ENCODE measurements around the gene OLFM2.

OLFM2 gene

DNA sequence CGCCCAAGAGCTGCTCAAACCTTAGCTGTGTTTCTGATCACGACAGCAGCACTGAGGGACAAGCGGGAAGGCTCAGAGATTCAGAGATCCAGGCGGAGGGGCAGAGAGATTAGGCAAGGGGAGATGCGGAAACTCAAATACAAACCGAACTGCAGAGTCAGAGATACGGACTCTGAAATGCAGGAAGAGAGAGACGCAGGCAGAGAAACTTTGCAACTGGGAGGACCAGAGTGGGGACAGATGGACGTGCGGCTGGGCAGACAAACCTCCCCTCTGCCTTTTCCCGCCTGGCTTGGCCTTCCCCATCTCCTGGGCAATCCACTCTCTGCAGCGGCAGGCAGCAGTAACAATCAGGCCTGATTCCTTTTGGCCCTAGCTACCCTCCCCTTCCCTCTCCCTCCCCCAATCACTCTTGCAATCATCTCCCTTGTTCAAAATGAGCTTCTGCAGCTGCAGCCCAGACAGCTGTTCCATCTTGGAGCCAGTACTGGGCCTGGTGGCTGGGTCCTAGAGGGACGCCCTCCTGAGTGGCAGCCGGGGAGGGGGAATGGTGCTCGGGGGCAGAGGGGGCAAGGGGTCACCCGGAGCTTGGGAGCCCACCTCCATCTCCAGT is 29.7 kb downstream of the OLFM2 start:
- no peak for DNase-seq

DNA sequence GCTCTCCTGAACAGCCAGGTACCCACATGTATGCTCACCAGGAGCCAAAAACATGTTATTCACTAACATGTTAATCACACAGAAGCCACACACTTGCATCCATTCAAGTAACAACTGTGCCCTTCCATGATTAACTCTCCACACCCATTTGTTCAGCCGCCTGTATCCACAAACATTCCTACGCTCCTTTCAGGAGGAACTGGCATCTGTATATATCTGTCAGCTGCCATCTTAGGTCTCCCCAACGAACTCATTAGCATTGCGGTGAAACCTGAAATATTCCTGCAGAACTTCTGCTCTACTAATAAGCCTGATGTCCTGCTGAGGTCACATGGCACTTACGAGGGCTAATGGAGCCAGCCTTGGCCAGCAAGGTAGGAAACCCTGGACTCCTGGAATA is 33.0 kb downstream of the OLFM2 start:
- no peak for DNase-seq

DNA sequence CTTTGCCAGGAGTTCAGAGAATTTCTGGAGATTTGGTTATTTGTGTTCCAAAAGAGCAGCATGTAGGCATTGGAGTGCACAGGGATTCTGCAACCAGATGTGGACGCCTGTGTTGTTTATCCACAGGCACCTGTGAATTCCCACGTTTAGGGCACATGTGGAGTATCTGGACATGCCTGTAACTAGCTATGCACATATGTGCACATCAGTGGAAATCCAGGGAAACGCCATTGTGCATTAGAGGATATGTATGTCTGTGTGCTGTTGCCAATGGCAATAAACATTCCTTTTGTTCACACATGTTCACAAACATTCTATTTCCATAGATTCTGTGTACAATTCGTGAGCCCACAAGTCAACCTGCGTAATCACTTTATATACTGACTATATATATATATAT is 34.7 kb downstream of the OLFM2 start:
- no peak for DNase-seq

DNA sequence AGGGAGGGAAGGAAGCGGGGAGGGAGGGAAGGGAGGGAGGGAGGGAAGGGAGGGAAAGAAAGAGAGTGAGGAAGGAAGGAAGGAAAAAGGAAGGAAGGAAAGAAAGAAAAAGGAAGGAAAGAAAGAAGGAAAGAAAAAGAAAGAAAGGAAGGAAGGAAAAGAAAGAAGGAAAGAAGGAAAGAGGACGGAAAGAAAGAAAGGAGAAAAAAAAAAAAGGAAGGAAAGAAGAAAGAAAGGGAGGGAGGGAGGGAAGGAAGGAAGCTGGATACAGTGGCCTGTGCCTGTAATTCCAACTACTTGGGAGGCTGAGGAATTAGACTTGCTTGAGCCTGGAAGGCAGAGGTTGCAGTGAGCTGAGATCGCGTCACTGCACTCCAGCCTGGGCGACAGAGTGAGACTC is 35.3 kb downstream of the OLFM2 start:
- DNase-seq, result no peak

DNA sequence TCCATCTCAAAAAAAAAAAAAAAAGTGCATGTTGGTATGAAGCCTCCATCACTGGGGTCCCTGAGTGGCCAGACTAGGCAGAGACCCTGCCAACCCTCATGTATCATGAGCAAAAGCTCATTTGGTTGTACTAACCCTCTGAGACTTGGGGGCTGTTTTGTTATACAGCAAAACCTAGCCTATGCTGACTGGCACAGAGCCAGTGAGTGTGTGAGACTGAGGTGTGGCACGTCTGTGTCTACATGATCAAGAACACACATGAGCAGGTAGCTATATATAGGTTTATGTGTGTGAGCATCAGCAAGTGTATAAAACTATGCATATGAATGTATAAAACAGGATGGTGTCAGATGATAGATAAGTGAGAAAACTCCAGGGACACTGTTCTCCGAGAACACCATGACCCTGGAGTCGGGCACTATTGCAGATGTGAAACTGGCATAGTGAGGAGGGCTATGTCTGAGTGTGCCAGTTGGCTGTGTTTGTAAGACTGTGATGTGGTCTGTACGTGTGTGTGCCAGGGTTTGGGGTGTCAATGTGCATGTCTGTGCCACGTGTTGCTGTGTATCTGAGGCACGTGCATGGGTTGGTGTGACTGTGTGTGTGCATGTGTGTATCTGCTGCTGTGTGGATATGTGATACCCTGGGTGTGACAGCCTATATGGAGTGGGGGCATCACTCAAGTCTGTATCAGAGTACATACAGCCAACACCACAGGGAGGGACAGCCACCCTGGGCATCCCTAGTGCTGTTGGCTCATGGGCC is 44.5 kb downstream of the OLFM2 start:
- no peak for DNase-seq

DNA sequence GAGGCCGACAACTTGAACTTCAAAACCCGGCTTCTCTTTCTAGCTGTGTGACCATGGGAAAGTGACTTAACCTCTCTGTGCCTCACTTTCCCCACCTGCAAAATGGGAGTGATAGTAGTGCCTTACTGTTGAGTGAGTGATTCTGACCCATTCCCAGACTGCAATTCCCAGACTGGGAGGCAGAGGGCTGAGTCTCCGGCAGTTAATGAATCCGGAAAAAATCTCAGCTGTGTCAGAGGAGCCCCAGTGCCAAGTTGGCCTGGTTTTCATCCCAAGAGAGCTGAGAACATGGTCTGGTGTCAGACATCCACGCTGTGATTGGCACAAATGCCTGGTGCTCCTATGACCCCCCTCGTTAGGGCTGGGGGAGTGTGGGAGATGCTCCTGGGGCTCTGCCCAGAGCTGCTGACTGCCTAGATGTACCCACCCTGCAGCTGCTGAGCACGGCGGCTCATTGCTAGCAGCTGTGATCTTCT is 51.2 kb downstream of the OLFM2 start:
- peak; percentile 55 for DNase-seq

DNA sequence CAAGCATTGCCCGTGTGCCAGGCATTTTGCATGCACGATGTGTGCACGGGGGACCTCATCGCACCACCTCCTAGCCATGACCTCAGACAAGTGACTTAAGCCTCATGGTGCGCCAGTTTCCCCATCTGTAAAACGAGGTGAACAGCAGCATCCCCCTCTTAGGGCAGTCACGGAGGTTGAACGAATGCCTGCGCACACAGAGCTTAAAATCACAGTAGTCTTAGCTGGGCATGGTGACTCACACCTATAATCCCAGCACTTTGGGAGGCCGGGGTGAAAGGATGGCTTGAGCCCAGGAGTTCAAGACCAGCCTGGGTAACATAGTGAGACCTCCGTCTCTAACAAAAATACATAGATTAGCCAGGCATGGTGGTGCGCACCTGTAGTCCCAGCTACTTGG is 52.6 kb downstream of the OLFM2 start:
- no peak for DNase-seq

DNA sequence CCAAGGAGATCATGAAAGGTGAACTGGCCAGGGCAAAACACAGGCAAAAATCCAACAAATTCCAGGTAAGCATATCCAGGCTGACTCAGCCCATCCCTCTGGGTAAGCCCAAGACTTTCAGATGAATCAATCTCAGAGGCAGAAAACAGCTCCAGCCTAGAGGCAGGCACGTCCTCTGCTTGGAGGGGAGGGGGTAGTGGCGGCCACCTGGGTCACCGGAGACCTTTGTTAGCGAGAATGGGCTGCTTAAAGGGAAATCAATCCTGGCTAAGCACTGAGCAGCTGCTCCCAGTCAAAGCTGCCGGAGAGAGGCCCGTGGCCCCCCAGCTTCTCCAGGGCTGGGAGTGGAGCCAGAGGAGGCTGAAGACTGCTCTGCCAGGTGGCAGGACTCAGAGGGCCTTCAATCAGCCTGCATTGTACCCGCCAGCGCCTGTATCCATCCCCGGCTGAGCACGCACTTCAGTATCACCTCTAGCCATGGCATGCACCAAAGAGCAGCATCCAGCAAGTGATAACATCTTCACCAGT is 53.0 kb downstream of the OLFM2 start:
- DNase-seq, result no peak

DNA sequence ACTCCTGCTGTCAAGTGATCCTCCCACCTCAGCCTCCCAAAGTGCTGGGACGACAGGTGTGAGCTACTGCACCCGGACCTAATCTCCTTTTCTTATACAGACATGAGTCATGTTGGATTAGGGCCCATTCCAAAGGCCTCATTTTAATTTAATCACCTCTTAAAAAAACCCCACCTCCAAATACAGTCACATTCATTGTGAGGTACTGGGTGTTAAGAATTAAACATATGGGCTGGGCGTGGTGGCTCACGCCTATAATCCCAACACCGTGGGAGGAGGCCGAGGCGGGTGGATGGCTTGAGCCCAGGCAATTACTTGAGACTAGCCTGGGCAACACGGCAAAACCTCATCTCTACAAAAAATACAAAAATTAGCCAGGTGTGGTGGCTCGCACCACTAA is 54.6 kb downstream of the OLFM2 start:
- no peak for DNase-seq

DNA sequence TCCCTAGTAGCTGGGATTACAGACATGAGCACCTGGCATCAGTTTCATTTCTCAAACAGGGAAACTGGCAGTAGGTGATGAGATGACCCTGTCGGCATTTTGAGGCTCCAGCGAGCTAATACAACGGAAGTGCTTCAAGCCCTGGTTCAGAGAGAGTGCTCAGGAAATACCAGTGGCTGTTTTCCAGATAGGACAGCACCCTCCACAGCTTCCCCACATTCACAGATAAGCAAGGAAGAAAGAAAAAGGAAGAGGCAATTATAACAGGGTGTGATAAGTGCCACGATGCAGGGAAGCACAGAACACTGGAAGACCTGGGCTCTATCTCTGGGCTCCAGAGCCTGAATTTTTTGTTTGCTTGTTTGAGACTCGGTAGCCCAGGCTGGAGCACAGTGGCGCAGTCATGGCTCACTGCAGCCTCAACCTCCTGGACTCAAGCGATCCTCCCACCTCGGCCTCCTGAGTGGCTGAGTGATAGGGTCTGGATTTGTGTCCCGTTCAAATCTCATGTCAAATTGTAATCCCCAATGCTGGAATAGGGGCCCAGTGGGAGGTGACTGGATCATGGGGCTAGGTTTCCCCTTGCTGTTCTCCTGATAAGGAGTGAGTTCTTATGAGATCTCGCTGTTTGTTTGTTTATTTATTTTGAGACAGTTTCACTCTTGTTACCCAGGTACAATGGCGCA is 57.7 kb downstream of the OLFM2 start:
- DNase-seq, result peak; percentile 64

DNA sequence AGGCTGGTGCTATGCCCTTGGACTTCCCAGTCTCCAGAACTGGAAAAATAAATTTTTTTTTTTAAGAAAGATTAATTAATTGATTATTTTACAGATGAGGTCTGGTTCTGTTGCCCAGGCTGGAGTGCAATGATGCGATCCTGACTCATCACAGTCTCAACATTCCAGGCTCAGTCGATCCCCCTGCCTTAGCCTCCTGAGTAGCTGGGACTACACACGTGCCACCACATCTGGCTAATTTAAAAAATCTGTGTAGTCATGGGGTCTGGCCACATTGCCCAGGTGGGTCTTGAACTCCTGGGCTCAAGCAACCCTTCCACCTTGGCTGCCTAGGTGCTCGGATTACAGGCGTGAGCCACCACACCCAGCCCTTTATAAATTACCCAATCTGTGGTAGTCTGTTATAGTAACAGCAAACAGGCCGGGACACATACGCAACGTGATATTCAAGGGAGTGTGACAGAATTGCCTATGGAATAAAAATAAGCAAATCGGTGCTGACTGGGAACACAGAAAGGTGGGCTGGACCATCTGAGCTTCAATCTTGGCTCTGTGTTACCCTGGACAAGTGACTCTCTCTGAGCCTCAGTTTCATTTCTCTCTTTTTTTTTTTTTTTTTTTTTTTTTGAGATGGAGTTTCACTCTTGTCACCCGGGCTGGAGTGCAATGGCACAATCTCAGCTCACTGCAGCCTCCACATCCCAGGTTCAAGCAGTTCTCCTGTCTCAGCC is 58.4 kb downstream of the OLFM2 start:
- DNase-seq, result peak; percentile 84

DNA sequence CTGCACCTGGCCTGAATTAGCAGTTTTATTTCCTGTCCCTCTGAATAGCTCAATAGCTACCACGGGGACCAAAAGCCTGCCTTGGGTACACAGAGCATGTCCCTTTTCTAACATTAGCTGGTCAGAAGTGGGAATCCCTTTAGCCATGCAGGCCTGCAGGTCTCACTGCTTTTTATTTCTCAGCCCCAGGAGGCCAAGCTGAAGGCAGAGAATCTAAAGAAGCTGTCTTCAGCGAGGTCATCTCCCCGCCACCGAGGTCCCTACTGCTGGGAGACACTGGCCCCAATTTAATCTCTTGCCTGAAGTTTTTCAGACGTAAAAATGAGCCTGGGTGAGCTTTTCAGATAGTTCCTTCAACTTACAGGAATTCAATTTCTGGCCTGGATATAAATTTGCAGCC is 60.5 kb downstream of the OLFM2 start:
- no peak for DNase-seq

DNA sequence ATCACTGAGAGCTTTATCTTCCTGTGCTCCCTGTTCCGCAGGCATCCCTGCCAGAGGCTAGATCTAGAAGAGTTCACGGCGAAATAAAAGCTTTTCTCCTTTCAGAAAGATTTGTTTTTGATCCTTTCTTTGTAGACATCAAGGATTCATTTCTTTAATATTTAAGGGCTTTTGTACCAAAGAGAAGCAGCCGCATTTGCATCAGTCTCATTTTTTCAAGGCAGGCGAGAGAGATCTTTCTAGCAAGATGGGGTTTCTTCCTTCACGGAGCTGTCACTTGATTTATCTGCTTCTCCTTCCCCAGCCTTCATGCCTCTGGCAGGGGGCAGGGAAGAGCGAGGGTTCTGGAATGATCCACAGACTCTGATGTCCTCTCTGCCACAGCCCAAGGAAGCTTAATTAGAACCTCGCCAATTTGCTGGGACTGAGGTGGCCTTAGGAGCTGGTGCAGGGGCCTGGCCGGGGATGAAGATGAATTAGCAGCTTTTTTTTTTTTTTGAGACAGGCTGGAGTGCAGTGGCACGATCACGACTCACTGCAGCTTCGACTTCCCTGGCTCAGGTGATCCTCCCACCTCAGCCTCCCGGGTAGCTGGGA is 61.2 kb downstream of the OLFM2 start:
- DNase-seq, result no peak

DNA sequence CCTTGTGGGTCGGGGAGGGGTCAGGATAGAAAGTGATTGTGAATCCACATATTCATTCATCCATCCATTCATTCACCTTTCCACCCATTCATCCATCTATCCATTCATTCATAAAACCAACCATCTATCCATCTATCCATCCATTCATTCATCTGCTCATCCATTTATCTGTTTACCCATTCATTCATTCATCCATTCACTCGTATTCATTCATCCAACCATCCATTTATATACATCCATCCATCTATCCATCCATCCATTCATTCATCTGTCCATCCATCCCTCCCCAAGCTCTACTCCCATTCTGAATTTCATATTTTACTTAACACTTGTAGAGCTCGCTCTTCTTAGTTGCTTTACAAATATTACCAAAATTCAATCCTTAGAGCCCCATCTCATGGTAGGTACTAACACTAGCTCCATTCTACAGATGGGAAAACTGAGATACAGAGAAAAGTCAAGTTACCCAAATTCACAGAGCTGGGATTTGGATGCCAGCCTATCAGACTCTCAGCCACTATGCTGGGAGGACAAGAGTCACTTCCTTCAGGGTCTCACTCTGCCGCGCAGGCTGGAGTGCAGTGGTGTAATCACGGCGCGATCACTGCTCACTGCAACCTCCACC is 63.6 kb downstream of the OLFM2 start:
- no peak for DNase-seq

DNA sequence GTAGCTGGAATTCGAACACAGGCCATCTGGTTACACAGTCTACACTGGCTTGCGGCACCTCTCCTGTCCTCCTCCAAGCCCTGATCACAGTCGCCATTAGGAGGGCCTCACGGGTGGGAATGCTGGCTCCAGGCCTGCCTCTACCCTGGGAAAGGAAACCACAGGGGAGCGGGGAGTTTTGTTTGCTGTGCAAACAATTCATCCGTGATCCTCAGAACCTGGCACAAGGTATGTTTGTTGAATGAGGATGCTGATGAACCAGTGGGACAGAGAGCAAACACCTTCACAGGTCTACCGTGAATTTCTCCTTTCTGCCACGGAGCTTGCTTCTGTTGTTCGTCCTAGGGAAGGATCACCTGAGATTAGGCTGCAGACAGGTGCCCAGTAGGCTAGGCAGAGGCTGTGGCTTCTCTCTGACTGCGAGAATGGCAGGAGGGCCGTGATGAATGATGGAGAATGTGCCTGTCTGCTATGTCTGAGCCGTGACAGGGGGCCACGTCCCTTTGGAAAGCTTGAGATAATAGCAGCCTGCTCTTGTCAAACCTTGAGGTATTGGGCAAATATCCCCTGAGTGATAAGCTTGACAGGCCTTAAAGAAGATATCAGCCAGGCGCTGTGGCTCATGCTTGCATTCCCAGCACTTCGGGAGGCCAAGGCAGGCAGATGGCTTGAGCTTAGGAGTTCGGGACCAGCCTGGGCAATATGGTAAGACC is 64.5 kb downstream of the OLFM2 start:
- DNase-seq, result no peak

DNA sequence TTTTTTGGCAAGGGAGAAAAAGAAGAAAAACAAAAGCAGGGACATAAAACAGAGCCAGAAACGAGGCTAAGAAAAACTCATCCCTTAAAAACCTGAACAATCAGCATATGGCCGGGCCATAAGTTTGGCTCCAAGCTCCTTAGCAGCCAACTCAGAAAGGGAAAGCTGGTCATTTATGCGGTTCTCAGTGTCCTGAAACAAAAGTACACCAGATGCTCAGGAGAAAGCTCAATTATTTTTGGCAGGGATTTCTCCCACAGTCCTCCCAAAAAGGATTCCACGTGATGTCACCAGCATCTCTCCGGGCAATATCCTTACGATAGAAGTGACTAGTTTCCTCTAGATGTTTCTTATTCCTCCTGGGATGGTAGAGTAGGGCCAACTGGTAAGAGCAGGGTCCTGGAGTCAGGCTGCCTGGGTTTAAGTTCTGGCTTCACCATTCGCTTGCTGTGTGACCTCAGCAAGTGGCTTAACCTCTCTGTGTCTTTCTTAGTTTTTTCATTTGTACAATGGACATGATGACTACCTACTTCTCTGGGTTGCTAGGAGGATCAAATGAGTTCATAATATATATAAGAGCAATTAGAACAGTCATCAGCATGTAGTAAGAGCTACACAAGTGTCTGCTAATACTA is 67.2 kb downstream of the OLFM2 start:
- no peak for DNase-seq

DNA sequence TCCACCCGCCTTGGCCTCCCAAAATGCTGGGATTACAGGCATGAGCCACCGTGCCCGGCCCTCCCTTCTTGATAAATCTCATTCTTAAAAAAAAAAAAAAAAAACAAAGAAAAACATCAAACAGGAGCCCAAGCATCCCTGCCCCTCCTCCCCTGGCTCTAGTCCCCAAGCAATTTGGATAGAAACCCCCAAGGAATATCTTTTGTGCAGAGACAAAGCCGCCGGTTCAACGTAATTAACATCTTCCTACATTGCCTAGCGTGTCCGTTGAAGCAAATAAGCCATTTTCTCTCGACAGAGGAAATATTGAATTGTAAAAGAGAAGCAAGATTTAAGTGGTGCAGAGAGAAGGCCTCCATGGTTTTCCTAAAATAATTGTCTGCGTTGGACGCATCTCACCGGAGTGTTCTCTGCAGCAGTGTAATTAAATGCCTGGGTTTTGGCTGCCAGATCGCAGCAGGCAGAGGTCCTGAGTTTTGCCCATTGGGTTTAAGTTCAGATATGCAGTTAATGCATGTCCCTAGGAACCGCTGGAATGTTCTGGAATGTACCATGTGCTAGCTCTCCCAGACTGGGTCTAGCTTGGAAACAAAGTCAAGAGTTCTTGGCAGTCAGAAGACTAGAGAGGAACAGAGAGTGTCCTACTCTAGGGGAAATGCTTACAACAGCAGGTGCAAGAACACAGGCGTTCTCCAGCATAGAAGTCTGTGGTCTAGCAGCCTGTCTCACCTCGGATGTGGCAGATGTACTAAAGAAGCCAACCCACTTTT is 70.4 kb downstream of the OLFM2 start:
- no peak for DNase-seq

DNA sequence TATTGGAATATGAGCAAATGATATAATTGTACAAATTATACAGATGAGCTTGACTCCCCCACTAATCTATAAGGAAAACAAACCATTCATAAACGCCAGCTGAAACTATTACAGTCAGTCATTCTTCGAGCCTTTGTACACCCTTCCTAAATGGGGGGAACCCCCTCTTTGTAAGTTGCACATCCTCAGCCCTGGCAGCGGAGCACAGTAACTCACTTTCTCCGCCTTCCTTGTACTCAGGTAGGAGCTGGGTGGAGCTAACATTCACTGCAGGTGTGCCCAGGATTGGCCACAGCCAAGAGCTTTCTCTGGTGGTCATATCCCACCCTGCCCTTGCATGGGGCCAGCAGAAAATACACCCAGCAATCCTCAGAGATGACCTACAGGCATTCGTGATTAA is 72.6 kb downstream of the OLFM2 start:
- DNase-seq, result no peak

DNA sequence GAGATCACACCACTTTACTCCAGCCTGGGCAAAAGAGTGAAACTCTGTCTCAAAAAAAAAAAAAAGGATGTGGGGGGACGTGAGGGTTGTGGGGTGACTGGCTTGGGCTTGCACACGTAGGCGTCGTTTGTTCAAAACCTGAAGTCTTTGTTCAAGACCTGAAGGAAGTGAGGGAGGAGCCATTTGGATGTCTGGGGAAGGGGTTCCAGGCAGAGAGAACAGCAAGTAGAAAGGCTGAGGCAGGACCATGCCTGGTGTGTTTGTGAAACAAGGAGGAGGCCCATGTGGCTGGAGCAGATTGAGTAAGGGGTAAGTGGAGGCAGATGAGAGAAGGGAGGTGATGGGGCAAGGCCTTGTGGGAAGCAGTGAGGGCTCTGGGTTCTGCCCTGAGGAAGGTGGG is 73.4 kb downstream of the OLFM2 start:
- DNase-seq, result no peak

DNA sequence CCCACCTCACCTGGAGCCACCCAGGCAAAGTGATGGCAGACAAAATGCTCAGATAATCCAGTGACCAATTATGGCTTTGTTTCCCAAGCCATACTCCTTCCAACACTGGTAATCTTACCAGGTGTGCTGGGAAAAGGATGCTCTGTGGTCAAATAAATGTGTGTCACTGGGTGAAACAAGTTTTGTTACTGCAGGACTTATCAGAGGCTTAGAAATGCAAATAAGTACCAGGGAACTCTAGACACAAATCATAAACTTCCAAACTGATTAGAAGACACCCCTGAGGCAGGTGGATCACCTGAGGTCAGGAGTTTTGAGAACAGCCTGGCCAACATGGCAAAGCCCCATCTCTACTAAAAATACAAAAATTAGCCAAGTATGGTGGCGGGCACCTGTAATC is 74.8 kb downstream of the OLFM2 start:
- no peak for DNase-seq
